ENCODE data around the gene CTXND2.

GRCh38 chr1:150902346-150902745 is 15.4 kb downstream of the CTXND2 start:
- TF ChIP-seq CTCF (IDR thresholded peaks at IDR 0.05) = no peak
- no peak for TF ChIP-seq POLR2A (IDR thresholded peaks at IDR 0.05)
- no peak for TF ChIP-seq POLR2AphosphoS5 (IDR thresholded peaks at IDR 0.05)

All from breast epithelium (tissue), 3 donors.